Stimulated activated naive B cell treated with anti-CD40 and anti-IgM and Interleukin-4, amounts not matched to agents 10 μg/mL and 1 μg/mL and 100 μg/mL, for 72 hours (primary cell): Measurements from ENCODE around the gene NUDC.

Source experiments
- ATAC-seq, 2 donors: fragments of 150-1000 bp; cut with Tn5 transposase; replicated peaks; 2 replicates each; pipeline ENCODE4 v1.10.0; 2021; ENCODE audit warnings: moderate library complexity in 1 of 2
- DNase-seq: peaks from one replicate; pipeline ENCODE4 v3.0.0; 2021
- H3K27ac Mint-ChIP-seq: one replicate; pipeline ENCODE4 v1.8.0; 2022; ENCODE audit warnings: mild to moderate bottlenecking, mixed read lengths
- H3K27me3 Mint-ChIP-seq, 2 donors: one replicate each; pipeline ENCODE4 v1.8.0; 2022; ENCODE audit warnings: mixed read lengths in 2 of 2
- H3K36me3 Mint-ChIP-seq, 2 donors: one replicate each; pipeline ENCODE4 v1.8.0; 2022; ENCODE audit warnings: mixed read lengths in 2 of 2, mild to moderate bottlenecking in 1 of 2
- H3K4me1 Mint-ChIP-seq, 2 donors: one replicate each; pipeline ENCODE4 v1.8.0; 2022; ENCODE audit warnings: mixed read lengths in 2 of 2, mild to moderate bottlenecking in 1 of 2
- H3K4me3 Mint-ChIP-seq, 2 donors: one replicate each; pipeline ENCODE4 v1.8.0; 2022; ENCODE audit warnings: mild to moderate bottlenecking in 2 of 2, mixed read lengths in 2 of 2, moderate library complexity in 1 of 2
- H3K9me3 Mint-ChIP-seq, 2 donors: one replicate each; pipeline ENCODE4 v1.8.0; 2022; ENCODE audit warnings: mixed read lengths in 2 of 2, mild to moderate bottlenecking in 1 of 2

Gene NUDC

DNA sequence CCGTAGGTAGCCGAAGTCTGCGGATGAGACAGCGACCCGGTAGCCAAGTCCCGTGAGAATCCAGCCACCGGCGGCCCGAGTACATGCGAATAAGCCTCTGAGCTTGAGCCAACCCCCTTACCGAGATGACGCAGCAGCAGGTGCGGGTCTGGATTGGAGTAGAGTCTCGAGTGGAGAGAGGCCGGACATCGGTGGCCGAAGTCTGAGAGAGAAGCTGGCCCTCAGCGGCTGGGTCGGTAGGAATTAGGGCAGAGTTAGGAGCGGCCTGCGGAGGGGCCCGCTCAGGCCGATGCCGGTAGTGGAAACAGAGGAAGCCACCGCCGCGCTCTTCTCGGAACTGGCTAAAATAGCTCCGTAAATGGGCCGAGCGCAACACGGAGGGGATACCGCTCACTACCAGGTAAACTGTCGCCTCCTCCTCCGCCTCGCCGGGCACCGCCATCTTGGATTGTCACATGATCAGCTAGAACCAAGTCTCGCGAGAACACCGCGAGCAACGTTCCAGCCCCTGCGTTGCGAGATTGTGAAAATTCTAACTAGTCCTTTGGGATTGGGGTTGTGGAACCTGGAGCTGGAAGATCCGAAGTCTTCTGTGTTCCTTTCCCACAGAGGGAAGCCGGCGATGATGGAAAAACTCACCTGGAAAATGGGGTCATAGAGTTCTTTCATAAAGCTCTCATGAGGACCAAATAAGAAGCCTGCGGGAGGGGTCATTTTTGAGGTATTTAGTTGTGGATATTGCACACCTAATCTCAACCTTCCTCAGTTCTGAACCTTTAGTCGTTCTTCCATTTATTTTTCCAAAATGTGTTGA, 21.3 kb upstream of the NUDC start, which contains the start of gene GPATCH3:
GPATCH3 (minus strand) TSS at position 467 of the 814 bp plus-strand sequence; CDS start at position 442, 25 bp downstream.
- H3K9me3 Mint-ChIP-seq, result no peaks in the 10 kb centered on the region
- no peaks in the 10 kb centered on the region for H3K27me3 Mint-ChIP-seq
- H3K4me1 Mint-ChIP-seq, result peaks cover 21 to 30% of the 10 kb centered on the region in 2 donors
- ATAC-seq (peak; percentile 90 to 93), DNase-seq (peak; percentile 82)
- H3K36me3 Mint-ChIP-seq, result peaks cover 10 to 17% of the 10 kb centered on the region in 2 donors
- peak within 1 kb of the TSS; percentile 100 for H3K27ac Mint-ChIP-seq
- peak within 1 kb of the TSS; percentile 92 to 98 for H3K4me3 Mint-ChIP-seq

- no peaks in the 10 kb centered on the region for H3K9me3 Mint-ChIP-seq
- peak overlapping the region; percentile 92 to 98 for H3K4me3 Mint-ChIP-seq
- DNase-seq (no peak), ATAC-seq (peak; percentile 1 to 4)
- H3K4me1 Mint-ChIP-seq, result peaks cover 21 to 30% of the 10 kb centered on the region in 2 donors
- peaks cover 10 to 11% of the 10 kb centered on the region in 2 donors for H3K36me3 Mint-ChIP-seq
- H3K27me3 Mint-ChIP-seq, result no peaks in the 10 kb centered on the region
- H3K27ac Mint-ChIP-seq, result peak overlapping the region; percentile 100
Observed at GRCh38 chr1:26900815-26901511, 20.6 kb upstream of the NUDC start.

DNA sequence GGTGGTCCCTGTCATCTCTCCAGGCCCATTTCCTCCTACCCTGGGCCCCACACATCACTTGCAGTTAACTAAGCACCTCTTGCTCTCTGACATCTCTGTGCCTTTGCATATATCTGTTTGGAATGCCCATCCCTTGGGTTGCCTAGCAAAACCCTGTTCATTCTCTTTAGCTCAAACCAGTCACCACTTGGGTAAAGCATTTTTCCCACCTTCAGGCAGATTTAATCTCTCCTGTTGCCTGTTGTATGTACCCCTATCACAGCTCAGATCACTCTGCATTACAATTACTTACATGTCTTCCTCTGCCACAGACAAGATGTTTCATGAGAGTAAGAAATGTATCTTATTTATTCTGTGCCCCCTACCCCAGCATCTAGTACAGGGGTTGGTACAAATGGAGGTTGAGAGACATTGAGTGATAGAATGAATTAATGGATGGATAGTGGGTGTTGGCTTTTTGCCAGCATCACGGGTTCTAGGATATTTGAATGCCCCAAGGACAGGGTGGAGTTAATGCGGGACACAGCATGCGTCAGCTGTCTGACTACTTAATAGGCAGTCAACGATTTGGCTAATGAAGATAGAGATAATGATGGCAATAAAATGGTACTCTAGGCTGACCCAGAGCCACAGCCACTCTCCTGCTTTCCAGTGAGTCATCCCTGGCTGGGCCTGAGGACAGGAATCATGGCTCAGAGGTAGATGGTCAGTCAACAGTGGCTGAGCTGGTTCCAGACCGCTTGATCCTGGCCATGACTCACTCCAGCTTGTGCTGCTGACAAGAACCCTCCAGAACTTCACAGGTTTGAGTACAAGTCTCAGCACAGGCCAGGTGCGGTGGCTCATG, 14.2 kb upstream of the NUDC start:
- ATAC-seq (no peak), DNase-seq (no peak)
- Mint-ChIP-seq H3K4me3 (no peak overlapping the region), H3K27me3 (peaks cover 9 to 16% of the 10 kb centered on the region in 2 donors), H3K9me3 (no peaks in the 10 kb centered on the region), H3K36me3 (no peaks in the 10 kb centered on the region), H3K4me1 (peaks cover under 1% of the 10 kb centered on the region in 2 donors), H3K27ac (no peak overlapping the region)

DNA sequence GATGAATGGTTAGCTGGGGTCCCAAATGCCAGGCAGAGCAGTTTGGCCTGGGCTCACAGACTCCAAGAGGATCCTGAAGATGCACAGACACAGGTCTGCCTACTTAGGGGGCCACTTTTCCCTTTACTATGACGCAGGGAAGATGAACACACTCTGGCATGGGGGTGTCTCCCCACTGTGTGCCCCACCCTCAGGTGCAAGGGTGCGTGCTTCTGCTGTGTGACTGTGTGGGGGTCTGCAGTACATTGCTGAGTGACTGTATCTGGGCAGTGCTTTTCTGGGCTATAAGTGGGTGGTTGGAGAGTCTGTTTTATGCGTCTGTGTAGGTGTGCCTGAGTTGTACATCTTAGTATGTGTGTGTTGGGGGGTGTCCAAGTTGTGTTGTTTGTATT, 11.6 kb upstream of the NUDC start:
- Mint-ChIP-seq H3K27ac (no peak overlapping the region), H3K4me1 (no peaks in the 10 kb centered on the region), H3K9me3 (no peaks in the 10 kb centered on the region), H3K4me3 (no peak overlapping the region), H3K27me3 (peaks cover 9 to 16% of the 10 kb centered on the region in 2 donors), H3K36me3 (no peaks in the 10 kb centered on the region)
- DNase-seq (no peak), ATAC-seq (no peak)

GRCh38 chr1:26910343-26911160, 11.0 kb upstream of the NUDC start:
- Mint-ChIP-seq H3K27ac (no peak overlapping the region), H3K4me1 (no peaks in the 10 kb centered on the region), H3K4me3 (no peak overlapping the region), H3K9me3 (no peaks in the 10 kb centered on the region), H3K27me3 (peaks cover 9 to 16% of the 10 kb centered on the region in 2 donors), H3K36me3 (no peaks in the 10 kb centered on the region)
- DNase-seq (no peak), ATAC-seq (no peak)

GRCh38 chr1:26911399-26912146, 10.0 kb upstream of the NUDC start:
- Mint-ChIP-seq H3K4me3 (no peak overlapping the region), H3K9me3 (no peaks in the 10 kb centered on the region), H3K36me3 (no peaks in the 10 kb centered on the region), H3K27ac (no peak overlapping the region), H3K27me3 (peaks cover 9 to 16% of the 10 kb centered on the region in 2 donors), H3K4me1 (no peaks in the 10 kb centered on the region)
- no peak for ATAC-seq
- no peak for DNase-seq

GRCh38 chr1:26912147-26912490, 9.4 kb upstream of the NUDC start:
- Mint-ChIP-seq H3K4me3 (no peak overlapping the region), H3K27ac (no peak overlapping the region), H3K4me1 (no peaks in the 10 kb centered on the region), H3K27me3 (peaks cover 9 to 15% of the 10 kb centered on the region in 2 donors), H3K9me3 (no peaks in the 10 kb centered on the region), H3K36me3 (no peaks in the 10 kb centered on the region)
- DNase-seq, result no peak
- no peak for ATAC-seq

GRCh38 chr1:26913389-26913753, 8.2 kb upstream of the NUDC start:
- peaks cover 6 to 10% of the 10 kb centered on the region in 2 donors for H3K27me3 Mint-ChIP-seq
- no peak overlapping the region for H3K4me3 Mint-ChIP-seq
- no peak overlapping the region for H3K27ac Mint-ChIP-seq
- no peaks in the 10 kb centered on the region for H3K36me3 Mint-ChIP-seq
- H3K9me3 Mint-ChIP-seq, result no peaks in the 10 kb centered on the region
- ATAC-seq, result no peak
- H3K4me1 Mint-ChIP-seq, result no peaks in the 10 kb centered on the region
- no peak for DNase-seq

DNA sequence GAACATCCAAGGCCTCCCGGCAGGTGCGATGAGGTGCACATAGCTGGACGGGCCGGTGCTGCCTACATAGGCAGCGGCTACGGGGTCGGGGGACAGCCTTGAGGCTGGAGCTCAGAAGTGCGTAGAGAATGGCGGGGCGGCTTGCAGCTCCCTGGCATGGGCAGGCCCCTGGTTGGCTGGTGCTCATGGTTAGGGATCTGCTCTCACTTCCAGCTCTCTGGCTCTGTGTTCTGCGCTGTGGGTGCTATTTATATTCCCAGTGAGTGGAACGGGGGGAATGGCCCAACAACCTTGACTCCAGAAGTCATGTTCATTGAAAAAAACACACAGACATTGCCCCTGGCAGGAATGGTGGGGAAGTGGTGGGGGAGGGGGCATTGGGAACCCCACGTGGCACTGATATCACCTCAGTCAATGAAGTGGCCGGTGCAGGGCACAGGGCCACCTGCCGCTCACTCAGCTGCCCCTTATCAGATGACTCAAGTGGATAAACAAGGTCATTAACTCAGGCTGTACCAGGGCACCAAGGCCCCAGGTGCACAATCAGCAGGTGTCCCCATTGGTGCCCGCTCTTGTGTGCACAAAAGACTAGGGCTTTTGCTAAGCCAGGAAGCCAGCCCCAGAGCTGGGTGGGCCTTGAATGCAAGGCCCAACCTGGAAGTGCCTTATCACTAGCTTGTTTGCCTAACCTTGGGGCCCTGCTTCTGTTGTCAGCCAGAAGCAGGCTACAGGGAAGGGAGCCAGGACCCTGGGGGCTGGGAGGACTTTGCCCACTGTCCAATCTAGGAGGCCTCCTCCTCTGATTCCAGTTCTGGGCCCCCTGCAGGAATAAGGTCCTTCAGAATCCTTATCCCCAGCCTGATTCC, 7.6 kb upstream of the NUDC start, which contains the start of gene NR0B2:
NR0B2 (minus strand) TSS at position 222 of the 866 bp plus-strand sequence; CDS start at position 187, 35 bp downstream.
- peaks cover 6 to 10% of the 10 kb centered on the region in 2 donors for H3K27me3 Mint-ChIP-seq
- no peak within 1 kb of the TSS for H3K27ac Mint-ChIP-seq
- no peaks in the 10 kb centered on the region for H3K36me3 Mint-ChIP-seq
- H3K4me1 Mint-ChIP-seq, result no peaks in the 10 kb centered on the region
- ATAC-seq, result no peak
- no peak within 1 kb of the TSS for H3K4me3 Mint-ChIP-seq
- no peaks in the 10 kb centered on the region for H3K9me3 Mint-ChIP-seq
- no peak for DNase-seq

GRCh38 chr1:26915204-26915842, 6.2 kb upstream of the NUDC start:
- Mint-ChIP-seq H3K9me3 (no peaks in the 10 kb centered on the region), H3K27me3 (no peaks in the 10 kb centered on the region), H3K36me3 (no peaks in the 10 kb centered on the region), H3K4me3 (no peak overlapping the region), H3K27ac (no peak overlapping the region), H3K4me1 (peaks cover under 1 to 3% of the 10 kb centered on the region in 2 donors)
- ATAC-seq (no peak), DNase-seq (no peak)

GRCh38 chr1:26921126-26921539, 410 bp upstream of the NUDC start:
- H3K9me3 Mint-ChIP-seq, result no peaks in the 10 kb centered on the region
- peaks cover 9 to 13% of the 10 kb centered on the region in 2 donors for H3K36me3 Mint-ChIP-seq

GRCh38 chr1:26922431-26922729, 837 bp downstream of the NUDC start:
- Mint-ChIP-seq H3K36me3 (peaks cover 16 to 23% of the 10 kb centered on the region in 2 donors), H3K27ac (peak overlapping the region; percentile 99), H3K4me3 (peak overlapping the region; percentile 96 to 100), H3K9me3 (no peaks in the 10 kb centered on the region), H3K4me1 (peaks cover 15 to 50% of the 10 kb centered on the region in 2 donors), H3K27me3 (no peaks in the 10 kb centered on the region)
- no peak for ATAC-seq
- no peak for DNase-seq

More at GRCh38 chr1:26921126-26921539, 410 bp upstream of the NUDC start:
- ATAC-seq (peak; percentile 44 to 61), DNase-seq (no peak)
- peak overlapping the region; percentile 99 for H3K27ac Mint-ChIP-seq
- no peaks in the 10 kb centered on the region for H3K27me3 Mint-ChIP-seq
- peak overlapping the region; percentile 96 to 100 for H3K4me3 Mint-ChIP-seq
- peaks cover 12 to 44% of the 10 kb centered on the region in 2 donors for H3K4me1 Mint-ChIP-seq
